WTC11 (cell line): ENCODE data around the gene CYP2B6. TPM values are rescaled to one million over a fixed set of nuclear protein-coding genes. Genes with fewer than 3 reads are reported as not detected.

Source experiments
- ATAC-seq: fragments of 200-7000 bp; cut with Tn5 transposase; 2 replicates; pipeline ENCODE4 v1.10.0; 2021; ENCODE audit warnings: mild to moderate bottlenecking, moderate library complexity
- CTCF ChIA-PET: fragments of 300-600 bp; sonication (Branson Sonifier 250); formaldehyde crosslinking; loops from one replicate; lab custom pipeline; 2021; ENCODE audit warnings: antibody characterized with exemption; lab: Charles Lee
- POLR2A ChIA-PET: fragments of 350-600 bp; sonication (Branson Sonifier 250); formaldehyde crosslinking; loops from one replicate; lab custom pipeline; 2021; ENCODE audit warnings: antibody characterized with exemption; lab: Charles Lee
- DNase-seq: peaks from one replicate; pipeline ENCODE4 v3.0.0; 2021; ENCODE audit warnings: low spot score
- H3K27ac Mint-ChIP-seq: 2 replicates; pipeline ENCODE4 v1.8.0; 2021; ENCODE audit warnings: mixed read lengths
- H3K27me3 Mint-ChIP-seq: 2 replicates; pipeline ENCODE4 v1.8.0; 2021; ENCODE audit warnings: low read depth, mild to moderate bottlenecking, moderate library complexity, mixed read lengths
- H3K36me3 Mint-ChIP-seq: 2 replicates; pipeline ENCODE4 v1.8.0; 2021; ENCODE audit warnings: mixed read lengths
- H3K4me1 Mint-ChIP-seq: 2 replicates; pipeline ENCODE4 v1.8.0; 2022; ENCODE audit warnings: mixed read lengths
- H3K4me3 Mint-ChIP-seq: 2 replicates; pipeline ENCODE4 v1.8.0; 2021; ENCODE audit warnings: mild to moderate bottlenecking, moderate library complexity, mixed read lengths
- H3K9me3 Mint-ChIP-seq: 2 replicates; pipeline ENCODE4 v1.8.0; 2021; ENCODE audit warnings: mixed read lengths
- CREB1 ChIP-seq: sonication (generic); formaldehyde crosslinking; IDR thresholded peaks from 2 replicates; pipeline ENCODE4 v1.8.0; 2023; ENCODE audit warnings: mild to moderate bottlenecking, missing genetic modification reagents
- ELF4 ChIP-seq: sonication (generic); formaldehyde crosslinking; IDR thresholded peaks from 2 replicates; pipeline ENCODE4 v1.8.1; 2022; ENCODE audit warnings: low read depth, mild to moderate bottlenecking, moderate library complexity, missing genetic modification reagents
- ETV6 ChIP-seq: sonication (generic); formaldehyde crosslinking; IDR thresholded peaks from 2 replicates; pipeline ENCODE4 v1.8.1; 2022; ENCODE audit warnings: mild to moderate bottlenecking, missing genetic modification reagents
- KAT7 ChIP-seq: sonication (generic); formaldehyde crosslinking; IDR thresholded peaks from 2 replicates; pipeline ENCODE4 v1.8.1; 2023; ENCODE audit warnings: missing genetic modification reagents, mild to moderate bottlenecking, borderline replicate concordance
- NFE2L1 ChIP-seq: sonication (generic); formaldehyde crosslinking; IDR thresholded peaks from 2 replicates; pipeline ENCODE4 v1.8.1; 2023; ENCODE audit warnings: missing genetic modification reagents
- NR3C1 ChIP-seq: sonication (generic); formaldehyde crosslinking; conservative IDR thresholded peaks from 2 replicates; pipeline ENCODE4 v1.8.1; 2023; ENCODE audit warnings: low read depth, mild to moderate bottlenecking, missing genetic modification reagents
- RELA ChIP-seq: sonication (generic); formaldehyde crosslinking; IDR thresholded peaks from 2 replicates; pipeline ENCODE4 v1.8.1; 2022; ENCODE audit warnings: missing genetic modification reagents, mild to moderate bottlenecking, borderline replicate concordance
- SMAD4 ChIP-seq: sonication (generic); formaldehyde crosslinking; IDR thresholded peaks from 2 replicates; pipeline ENCODE4 v1.8.0; 2022; ENCODE audit warnings: mild to moderate bottlenecking, missing genetic modification reagents
- SP1 ChIP-seq: sonication (generic); formaldehyde crosslinking; conservative IDR thresholded peaks from 2 replicates; pipeline ENCODE4 v1.8.1; 2022; ENCODE audit warnings: missing genetic modification reagents
- TEAD1 ChIP-seq: sonication (generic); formaldehyde crosslinking; IDR thresholded peaks from 2 replicates; pipeline ENCODE4 v1.8.0; 2022; ENCODE audit warnings: mild to moderate bottlenecking, missing genetic modification reagents
- TEAD4 ChIP-seq: sonication (generic); formaldehyde crosslinking; IDR thresholded peaks from 2 replicates; pipeline ENCODE4 v1.8.0; 2022; ENCODE audit warnings: mild to moderate bottlenecking, missing genetic modification reagents
- ZNF317 ChIP-seq: sonication (generic); formaldehyde crosslinking; IDR thresholded peaks from 2 replicates; pipeline ENCODE4 v1.8.1; 2023; ENCODE audit warnings: low read depth, mild to moderate bottlenecking, moderate library complexity, missing genetic modification reagents, borderline replicate concordance
- total RNA-seq: library from RNA; stranded (reverse); gene quantifications from 3 replicates; pipeline ENCODE4 v1.2.3, GENCODE V29; 2021
- TF ChIP-seq, protein P1 (sequence below): fragments of 250-450 bp; sonication (Bioruptor Pico); IDR thresholded peaks from 2 replicates; pipeline ENCODE4 v1.8.0; 2021; ENCODE audit warnings: mild to moderate bottlenecking
- TF ChIP-seq, protein P2 (sequence below): sonication (generic); formaldehyde crosslinking; IDR thresholded peaks from 2 replicates; pipeline ENCODE4 v1.8.1; 2023; ENCODE audit warnings: mild to moderate bottlenecking, missing genetic modification reagents
- TF ChIP-seq, protein P3 (sequence below): sonication (generic); formaldehyde crosslinking; IDR thresholded peaks from 2 replicates; pipeline ENCODE4 v1.8.1; 2022; ENCODE audit warnings: missing genetic modification reagents, borderline replicate concordance
- TF ChIP-seq, protein P4 (sequence below): sonication (generic); formaldehyde crosslinking; IDR thresholded peaks from 2 replicates; pipeline ENCODE4 v1.8.1; 2022; ENCODE audit warnings: low read depth, mild to moderate bottlenecking, moderate library complexity, missing genetic modification reagents, borderline replicate concordance
- TF ChIP-seq, protein P5 (sequence below): sonication (generic); formaldehyde crosslinking; IDR thresholded peaks from 2 replicates; pipeline ENCODE4 v1.8.0; 2023; ENCODE audit warnings: mild to moderate bottlenecking, missing genetic modification reagents
- TF ChIP-seq, protein P6 (sequence below): sonication (generic); formaldehyde crosslinking; IDR thresholded peaks from 2 replicates; pipeline ENCODE4 v1.8.1; 2023; ENCODE audit warnings: mild to moderate bottlenecking, missing genetic modification reagents, moderate library complexity
- TF ChIP-seq, protein P7 (sequence below): sonication (generic); formaldehyde crosslinking; IDR thresholded peaks from 2 replicates; pipeline ENCODE4 v1.8.0; 2022; ENCODE audit warnings: mild to moderate bottlenecking, missing genetic modification reagents
- TF ChIP-seq, protein P8 (sequence below): sonication (generic); formaldehyde crosslinking; conservative IDR thresholded peaks from 2 replicates; pipeline ENCODE4 v1.8.1; 2022; ENCODE audit warnings: mild to moderate bottlenecking, missing genetic modification reagents
- TF ChIP-seq, protein P9 (sequence below): sonication (generic); formaldehyde crosslinking; IDR thresholded peaks from 2 replicates; pipeline ENCODE4 v1.8.0; 2022; ENCODE audit warnings: mild to moderate bottlenecking, missing genetic modification reagents

Gene CYP2B6
- total RNA-seq, 1 experiment from 2014 or later, result 10.3 TPM

DNA sequence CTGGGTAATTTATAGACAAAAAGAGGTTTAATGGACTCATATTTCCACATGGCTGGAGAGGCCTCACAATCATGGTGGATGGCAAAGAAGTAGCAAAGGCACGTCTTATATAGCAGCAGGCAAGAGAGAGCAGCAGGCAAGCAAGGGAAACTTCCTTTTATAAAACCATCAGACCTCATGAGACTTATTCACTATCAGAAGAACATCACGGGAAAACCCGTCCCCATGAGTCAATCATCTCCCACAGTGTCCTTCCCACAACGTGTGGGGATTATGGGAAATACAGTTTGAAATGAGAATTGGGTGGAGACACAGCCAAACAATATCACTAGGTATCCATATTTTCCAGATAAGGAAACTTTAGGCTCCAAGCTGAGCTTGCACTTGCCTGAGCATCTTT, 9.5 kb upstream of the CYP2B6 start:
- Mint-ChIP-seq H3K27me3 (peaks cover 28% of the 10 kb centered on the region), H3K27ac (peak overlapping the region; percentile 73), H3K4me1 (peaks cover 56% of the 10 kb centered on the region), H3K36me3 (peaks cover 23% of the 10 kb centered on the region)
- DNase-seq (no peak), ATAC-seq (no peak)
- CTCF ChIA-PET, result interaction anchor here (1.7 kb wide), 1 partner anchor 41 kb away, joined by 5 read pairs; no protein-coding TSS in a partner anchor
- no peak for TF ChIP-seq ETV6
- TF ChIP-seq, protein P1, sequence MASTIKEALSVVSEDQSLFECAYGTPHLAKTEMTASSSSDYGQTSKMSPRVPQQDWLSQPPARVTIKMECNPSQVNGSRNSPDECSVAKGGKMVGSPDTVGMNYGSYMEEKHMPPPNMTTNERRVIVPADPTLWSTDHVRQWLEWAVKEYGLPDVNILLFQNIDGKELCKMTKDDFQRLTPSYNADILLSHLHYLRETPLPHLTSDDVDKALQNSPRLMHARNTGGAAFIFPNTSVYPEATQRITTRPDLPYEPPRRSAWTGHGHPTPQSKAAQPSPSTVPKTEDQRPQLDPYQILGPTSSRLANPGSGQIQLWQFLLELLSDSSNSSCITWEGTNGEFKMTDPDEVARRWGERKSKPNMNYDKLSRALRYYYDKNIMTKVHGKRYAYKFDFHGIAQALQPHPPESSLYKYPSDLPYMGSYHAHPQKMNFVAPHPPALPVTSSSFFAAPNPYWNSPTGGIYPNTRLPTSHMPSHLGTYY (CRISPR knock-in tag), result no peak
- TF ChIP-seq CREB1 (CRISPR knock-in tag), result no peak
- TF ChIP-seq, protein P2, sequence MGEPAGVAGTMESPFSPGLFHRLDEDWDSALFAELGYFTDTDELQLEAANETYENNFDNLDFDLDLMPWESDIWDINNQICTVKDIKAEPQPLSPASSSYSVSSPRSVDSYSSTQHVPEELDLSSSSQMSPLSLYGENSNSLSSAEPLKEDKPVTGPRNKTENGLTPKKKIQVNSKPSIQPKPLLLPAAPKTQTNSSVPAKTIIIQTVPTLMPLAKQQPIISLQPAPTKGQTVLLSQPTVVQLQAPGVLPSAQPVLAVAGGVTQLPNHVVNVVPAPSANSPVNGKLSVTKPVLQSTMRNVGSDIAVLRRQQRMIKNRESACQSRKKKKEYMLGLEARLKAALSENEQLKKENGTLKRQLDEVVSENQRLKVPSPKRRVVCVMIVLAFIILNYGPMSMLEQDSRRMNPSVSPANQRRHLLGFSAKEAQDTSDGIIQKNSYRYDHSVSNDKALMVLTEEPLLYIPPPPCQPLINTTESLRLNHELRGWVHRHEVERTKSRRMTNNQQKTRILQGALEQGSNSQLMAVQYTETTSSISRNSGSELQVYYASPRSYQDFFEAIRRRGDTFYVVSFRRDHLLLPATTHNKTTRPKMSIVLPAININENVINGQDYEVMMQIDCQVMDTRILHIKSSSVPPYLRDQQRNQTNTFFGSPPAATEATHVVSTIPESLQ, result no peak
- no peak for TF ChIP-seq TEAD4
- TF ChIP-seq, protein P3, sequence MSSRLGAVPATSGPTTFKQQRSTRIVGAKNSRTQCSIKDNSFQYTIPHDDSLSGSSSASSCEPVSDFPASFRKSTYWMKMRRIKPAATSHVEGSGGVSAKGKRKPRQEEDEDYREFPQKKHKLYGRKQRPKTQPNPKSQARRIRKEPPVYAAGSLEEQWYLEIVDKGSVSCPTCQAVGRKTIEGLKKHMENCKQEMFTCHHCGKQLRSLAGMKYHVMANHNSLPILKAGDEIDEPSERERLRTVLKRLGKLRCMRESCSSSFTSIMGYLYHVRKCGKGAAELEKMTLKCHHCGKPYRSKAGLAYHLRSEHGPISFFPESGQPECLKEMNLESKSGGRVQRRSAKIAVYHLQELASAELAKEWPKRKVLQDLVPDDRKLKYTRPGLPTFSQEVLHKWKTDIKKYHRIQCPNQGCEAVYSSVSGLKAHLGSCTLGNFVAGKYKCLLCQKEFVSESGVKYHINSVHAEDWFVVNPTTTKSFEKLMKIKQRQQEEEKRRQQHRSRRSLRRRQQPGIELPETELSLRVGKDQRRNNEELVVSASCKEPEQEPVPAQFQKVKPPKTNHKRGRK (CRISPR knock-in tag), result no peak
- no peak for TF ChIP-seq ZNF317 (CRISPR knock-in tag)
- TF ChIP-seq NR3C1, result no peak
- TF ChIP-seq RELA (CRISPR knock-in tag), result no peak
- TF ChIP-seq, protein P4, sequence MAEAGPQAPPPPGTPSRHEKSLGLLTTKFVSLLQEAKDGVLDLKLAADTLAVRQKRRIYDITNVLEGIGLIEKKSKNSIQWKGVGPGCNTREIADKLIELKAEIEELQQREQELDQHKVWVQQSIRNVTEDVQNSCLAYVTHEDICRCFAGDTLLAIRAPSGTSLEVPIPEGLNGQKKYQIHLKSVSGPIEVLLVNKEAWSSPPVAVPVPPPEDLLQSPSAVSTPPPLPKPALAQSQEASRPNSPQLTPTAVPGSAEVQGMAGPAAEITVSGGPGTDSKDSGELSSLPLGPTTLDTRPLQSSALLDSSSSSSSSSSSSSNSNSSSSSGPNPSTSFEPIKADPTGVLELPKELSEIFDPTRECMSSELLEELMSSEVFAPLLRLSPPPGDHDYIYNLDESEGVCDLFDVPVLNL (CRISPR knock-in tag), result no peak
- TF ChIP-seq, protein P5, sequence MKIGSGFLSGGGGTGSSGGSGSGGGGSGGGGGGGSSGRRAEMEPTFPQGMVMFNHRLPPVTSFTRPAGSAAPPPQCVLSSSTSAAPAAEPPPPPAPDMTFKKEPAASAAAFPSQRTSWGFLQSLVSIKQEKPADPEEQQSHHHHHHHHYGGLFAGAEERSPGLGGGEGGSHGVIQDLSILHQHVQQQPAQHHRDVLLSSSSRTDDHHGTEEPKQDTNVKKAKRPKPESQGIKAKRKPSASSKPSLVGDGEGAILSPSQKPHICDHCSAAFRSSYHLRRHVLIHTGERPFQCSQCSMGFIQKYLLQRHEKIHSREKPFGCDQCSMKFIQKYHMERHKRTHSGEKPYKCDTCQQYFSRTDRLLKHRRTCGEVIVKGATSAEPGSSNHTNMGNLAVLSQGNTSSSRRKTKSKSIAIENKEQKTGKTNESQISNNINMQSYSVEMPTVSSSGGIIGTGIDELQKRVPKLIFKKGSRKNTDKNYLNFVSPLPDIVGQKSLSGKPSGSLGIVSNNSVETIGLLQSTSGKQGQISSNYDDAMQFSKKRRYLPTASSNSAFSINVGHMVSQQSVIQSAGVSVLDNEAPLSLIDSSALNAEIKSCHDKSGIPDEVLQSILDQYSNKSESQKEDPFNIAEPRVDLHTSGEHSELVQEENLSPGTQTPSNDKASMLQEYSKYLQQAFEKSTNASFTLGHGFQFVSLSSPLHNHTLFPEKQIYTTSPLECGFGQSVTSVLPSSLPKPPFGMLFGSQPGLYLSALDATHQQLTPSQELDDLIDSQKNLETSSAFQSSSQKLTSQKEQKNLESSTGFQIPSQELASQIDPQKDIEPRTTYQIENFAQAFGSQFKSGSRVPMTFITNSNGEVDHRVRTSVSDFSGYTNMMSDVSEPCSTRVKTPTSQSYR, result no peak
- TF ChIP-seq, protein P6, sequence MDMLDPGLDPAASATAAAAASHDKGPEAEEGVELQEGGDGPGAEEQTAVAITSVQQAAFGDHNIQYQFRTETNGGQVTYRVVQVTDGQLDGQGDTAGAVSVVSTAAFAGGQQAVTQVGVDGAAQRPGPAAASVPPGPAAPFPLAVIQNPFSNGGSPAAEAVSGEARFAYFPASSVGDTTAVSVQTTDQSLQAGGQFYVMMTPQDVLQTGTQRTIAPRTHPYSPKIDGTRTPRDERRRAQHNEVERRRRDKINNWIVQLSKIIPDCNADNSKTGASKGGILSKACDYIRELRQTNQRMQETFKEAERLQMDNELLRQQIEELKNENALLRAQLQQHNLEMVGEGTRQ (CRISPR knock-in tag), result no peak
- TF ChIP-seq, all 79 proteins: peak for 0
- POLR2A ChIA-PET, result no interaction called here
- Mint-ChIP-seq H3K9me3 (peaks cover 30% of the 10 kb centered on the region), H3K4me3 (peak overlapping the region; percentile 13)

DNA sequence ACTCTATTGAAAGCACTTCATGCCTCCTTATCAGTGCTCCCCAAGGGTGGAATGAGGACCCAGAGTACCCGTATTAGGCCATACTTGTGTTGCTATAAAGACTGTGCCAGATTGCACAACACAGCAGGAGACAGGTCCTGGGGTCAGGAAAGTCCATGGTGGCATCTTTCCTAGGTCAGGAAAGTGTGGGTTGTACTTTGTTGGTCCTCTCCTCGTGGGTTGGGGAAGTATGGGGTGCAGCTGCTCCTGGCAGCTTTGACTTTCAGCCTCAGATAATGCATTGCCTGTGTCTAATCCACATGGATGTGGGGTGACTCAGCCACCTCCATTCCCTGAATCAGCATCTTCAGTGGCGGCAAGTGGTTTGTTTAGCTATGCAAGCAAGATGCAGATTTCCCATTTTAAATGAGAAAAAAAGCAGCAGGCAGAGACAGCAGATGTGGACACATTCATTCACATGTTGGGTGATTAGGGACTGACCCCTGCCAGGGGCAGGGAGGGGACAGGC, 8.4 kb upstream of the CYP2B6 start:
- Mint-ChIP-seq H3K4me1 (peaks cover 56% of the 10 kb centered on the region), H3K27me3 (peaks cover 25% of the 10 kb centered on the region), H3K4me3 (peak overlapping the region; percentile 31), H3K27ac (peak overlapping the region; percentile 89), H3K36me3 (peaks cover 25% of the 10 kb centered on the region), H3K9me3 (peaks cover 35% of the 10 kb centered on the region)
- CTCF ChIA-PET, result interaction anchor here (1.1 to 1.7 kb wide), 3 partner anchors 8 to 40 kb away, joined by 5 to 13 read pairs (median 10); no protein-coding TSS in a partner anchor
- ATAC-seq (peak; percentile 85), DNase-seq (peak; percentile 43)
- POLR2A ChIA-PET, result interaction anchor here (0.6 kb wide), 1 partner anchor 209 kb away, joined by 4 read pairs; no protein-coding TSS in a partner anchor
- TF ChIP-seq NFE2L1, result peak; percentile 91
- TF ChIP-seq, protein P7, sequence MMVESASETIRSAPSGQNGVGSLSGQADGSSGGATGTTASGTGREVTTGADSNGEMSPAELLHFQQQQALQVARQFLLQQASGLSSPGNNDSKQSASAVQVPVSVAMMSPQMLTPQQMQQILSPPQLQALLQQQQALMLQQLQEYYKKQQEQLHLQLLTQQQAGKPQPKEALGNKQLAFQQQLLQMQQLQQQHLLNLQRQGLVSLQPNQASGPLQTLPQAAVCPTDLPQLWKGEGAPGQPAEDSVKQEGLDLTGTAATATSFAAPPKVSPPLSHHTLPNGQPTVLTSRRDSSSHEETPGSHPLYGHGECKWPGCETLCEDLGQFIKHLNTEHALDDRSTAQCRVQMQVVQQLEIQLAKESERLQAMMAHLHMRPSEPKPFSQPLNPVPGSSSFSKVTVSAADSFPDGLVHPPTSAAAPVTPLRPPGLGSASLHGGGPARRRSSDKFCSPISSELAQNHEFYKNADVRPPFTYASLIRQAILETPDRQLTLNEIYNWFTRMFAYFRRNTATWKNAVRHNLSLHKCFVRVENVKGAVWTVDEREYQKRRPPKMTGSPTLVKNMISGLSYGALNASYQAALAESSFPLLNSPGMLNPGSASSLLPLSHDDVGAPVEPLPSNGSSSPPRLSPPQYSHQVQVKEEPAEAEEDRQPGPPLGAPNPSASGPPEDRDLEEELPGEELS, result peak; percentile 89; the same call in 1 of the 2 replicates
- TF ChIP-seq, protein P8, sequence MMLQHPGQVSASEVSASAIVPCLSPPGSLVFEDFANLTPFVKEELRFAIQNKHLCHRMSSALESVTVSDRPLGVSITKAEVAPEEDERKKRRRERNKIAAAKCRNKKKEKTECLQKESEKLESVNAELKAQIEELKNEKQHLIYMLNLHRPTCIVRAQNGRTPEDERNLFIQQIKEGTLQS (CRISPR knock-in tag), result peak; percentile 76; the same call in 1 of the 2 replicates
- TF ChIP-seq TEAD1, result peak; percentile 85; the same call in 1 of the 2 replicates
- TF ChIP-seq SP1 (CRISPR knock-in tag), result peak; percentile 35; the same call in 1 of the 2 replicates
- TF ChIP-seq SMAD4 (CRISPR knock-in tag), result peak; percentile 35; the same call in 1 of the 2 replicates
- peak; percentile 76 for TF ChIP-seq ETV6
- TF ChIP-seq KAT7 (CRISPR knock-in tag), result 0 out of 2 replicates have a peak, but pooled peaks have one; percentile 29
- TF ChIP-seq ELF4, result no peak
- TF ChIP-seq, protein P9, sequence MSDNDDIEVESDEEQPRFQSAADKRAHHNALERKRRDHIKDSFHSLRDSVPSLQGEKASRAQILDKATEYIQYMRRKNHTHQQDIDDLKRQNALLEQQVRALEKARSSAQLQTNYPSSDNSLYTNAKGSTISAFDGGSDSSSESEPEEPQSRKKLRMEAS (CRISPR knock-in tag), result 0 out of 2 replicates have a peak, but pooled peaks have one; percentile 36
- no peak for TF ChIP-seq ZNF317 (CRISPR knock-in tag)
